Body of pancreas (tissue), 4 donors: ENCODE results near the gene SIM1.

ENCODE experiments used
- CTCF ChIP-seq, 7 experiments: fragments of 450-650 bp in 4 of 7; fragments of 200-600 bp in 3 of 7; sonication (generic) in 3 of 7; IDR thresholded peaks; one replicate each; pipeline ENCODE4 v1.5.1; 2016 to 2019; ENCODE audit warnings: antibody characterized with exemption in 7 of 7
- POLR2A ChIP-seq, 3 donors: fragments of 450-650 bp; IDR thresholded peaks; one replicate each; pipeline ENCODE4 v1.6.1; 2016; ENCODE audit warnings: antibody characterized with exemption in 3 of 3, mild to moderate bottlenecking in 2 of 3

DNA sequence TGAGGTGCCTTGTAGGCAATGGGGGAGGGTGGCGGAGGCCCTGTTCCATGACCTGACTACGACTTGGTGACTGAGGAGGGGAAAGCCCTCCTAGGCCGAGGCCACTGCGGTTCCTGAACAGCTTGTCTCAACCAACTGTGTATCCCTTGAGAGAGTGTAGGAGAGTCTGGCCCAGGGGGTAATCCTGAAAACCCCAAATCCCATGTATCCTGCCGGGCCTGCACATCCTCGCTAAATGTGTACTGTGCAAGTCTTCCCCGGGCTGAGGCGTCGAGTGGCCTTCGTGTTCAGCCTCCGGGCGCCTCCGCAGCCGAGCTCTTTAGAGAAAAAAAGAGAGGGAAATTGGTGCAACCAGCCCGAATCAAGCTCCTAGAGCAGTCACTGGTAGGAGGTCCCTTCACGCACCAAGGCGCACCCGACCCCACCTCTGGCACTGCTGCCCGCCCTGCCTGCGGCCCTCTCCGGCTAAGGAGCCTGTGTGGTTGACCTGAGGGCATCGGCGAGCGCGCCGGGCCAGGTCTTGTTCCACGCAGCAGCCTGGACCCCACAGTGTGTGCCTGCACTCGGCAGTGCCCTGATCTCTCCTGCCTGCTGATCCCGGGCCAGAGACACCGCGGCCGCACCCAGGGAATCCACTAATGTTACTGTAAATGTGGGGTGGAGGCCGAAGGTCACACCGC, 7.3 kb downstream of the SIM1 start:
- TF ChIP-seq CTCF (IDR thresholded peaks at IDR 0.05) (no peak), POLR2A (IDR thresholded peaks at IDR 0.05) (no peak)
